Ramos (cell line): ENCODE results near the gene RDH8.
"Not testable (repeated sequence)": the region's sequence is repeated elsewhere in the genome, so short reads cannot be mapped to it uniquely, and the experiment has no call there.

ENCODE experiments used
- in situ Hi-C: fragments of 300-500 bp; cut with MboI; formaldehyde crosslinking; loops from one replicate; pipeline ENCODE4 v1.14.3; 2022; ENCODE audit warnings: low sequenced_read_pairs; ENCODE audit not compliant: unreplicated experiment

The RDH8 gene

DNA sequence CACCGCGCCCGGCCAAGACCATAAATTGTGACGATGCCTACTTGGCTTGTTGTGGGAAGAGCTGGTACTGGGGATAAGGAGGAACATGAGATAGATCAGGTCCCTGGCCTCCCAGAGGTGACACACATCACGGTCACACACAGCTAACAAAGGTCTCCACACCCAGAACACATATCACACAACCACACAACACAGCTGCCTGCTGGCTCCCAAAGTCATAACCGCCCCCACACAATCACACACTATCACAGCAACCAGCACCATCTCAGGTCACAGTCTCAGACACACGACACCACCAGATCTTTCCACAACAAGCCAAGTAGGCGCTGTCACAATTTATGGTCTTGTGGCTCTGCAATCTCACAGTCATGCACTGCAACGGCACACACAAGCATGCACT is 8.7 kb upstream of the RDH8 start:
- in situ Hi-C loops, result no loop called here

DNA sequence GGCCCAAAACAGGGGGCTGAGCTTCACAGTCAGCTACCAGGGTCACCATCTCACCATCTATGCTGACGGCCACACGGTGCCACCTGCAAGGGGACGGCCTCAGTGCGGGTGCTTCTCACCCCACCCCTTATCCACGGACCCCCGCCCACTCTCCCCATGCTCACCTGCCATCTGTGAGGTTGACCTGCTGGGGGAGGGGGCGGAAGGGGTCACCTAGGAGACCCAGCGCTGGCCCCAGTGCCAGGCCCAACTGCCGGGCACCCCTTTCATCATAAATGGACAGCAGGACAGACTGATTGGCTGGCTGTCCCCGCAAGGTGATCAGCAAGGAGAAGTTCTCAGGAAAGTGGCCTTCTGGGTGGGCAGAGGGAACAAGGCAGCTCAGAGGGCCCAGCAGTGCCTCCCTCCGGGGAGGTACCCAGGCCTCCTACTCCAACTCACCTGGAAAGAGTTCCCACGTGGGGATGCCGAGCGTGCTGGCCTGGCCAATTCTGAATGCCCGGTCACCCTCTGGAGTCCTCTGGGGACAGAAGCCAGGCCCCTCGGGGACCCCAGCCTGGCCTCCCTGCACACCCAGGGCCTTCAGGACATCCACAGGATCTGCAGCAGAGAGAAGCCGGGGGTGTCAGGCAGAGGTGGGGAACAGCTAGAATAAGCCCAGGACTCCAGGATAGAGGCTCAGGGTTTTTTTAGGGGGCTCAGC is 7.5 kb upstream of the RDH8 start:
- in situ Hi-C loops, result no loop called here

DNA sequence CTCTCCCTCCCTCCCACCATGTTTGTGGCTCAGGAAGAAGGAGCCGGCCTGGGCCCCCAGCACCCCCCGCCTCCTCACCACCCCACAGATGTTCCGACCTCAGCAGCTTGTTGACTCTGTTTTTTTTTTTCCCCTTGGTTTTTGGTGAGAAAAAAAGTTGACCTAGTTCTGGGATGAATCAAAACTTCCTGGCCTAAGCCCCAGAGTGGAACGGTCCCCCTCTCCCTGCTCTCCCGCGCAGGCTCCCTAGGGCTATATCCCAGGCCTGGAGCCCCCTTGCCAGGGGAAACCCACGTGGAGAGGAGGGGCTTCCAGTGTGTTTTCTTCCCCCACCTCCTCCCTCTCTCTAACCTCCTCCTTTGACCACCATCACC is 7.0 kb upstream of the RDH8 start:
- in situ Hi-C loops, result no loop called here

DNA sequence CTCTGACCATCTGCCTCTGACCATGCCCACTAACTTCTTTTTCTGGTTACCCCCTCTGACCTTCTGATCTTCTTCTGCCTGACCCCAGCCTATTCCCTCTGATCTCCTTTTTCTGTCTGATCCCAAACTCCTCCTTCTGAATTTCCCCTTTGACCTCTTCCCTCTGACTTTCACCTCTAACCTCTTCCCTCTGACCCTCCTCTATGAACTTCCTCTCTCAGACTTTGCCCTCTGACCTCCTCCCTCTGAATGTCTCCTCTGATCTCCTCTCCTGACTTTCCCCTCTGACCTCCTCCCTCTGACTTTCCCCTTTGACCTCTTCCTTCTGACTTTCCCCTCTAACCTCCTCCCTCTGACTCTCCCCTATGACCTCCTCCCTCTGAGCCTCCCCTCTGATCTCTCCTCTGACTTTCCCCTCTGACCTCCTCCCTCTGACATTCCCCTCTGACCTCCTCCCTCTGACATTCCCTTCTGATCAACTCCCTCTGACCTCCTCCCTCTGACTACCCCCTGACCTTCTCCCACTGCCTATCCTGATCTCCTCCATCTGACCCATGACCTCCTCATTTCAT is 6.4 kb upstream of the RDH8 start:
- in situ Hi-C loops, result no loop called here

DNA sequence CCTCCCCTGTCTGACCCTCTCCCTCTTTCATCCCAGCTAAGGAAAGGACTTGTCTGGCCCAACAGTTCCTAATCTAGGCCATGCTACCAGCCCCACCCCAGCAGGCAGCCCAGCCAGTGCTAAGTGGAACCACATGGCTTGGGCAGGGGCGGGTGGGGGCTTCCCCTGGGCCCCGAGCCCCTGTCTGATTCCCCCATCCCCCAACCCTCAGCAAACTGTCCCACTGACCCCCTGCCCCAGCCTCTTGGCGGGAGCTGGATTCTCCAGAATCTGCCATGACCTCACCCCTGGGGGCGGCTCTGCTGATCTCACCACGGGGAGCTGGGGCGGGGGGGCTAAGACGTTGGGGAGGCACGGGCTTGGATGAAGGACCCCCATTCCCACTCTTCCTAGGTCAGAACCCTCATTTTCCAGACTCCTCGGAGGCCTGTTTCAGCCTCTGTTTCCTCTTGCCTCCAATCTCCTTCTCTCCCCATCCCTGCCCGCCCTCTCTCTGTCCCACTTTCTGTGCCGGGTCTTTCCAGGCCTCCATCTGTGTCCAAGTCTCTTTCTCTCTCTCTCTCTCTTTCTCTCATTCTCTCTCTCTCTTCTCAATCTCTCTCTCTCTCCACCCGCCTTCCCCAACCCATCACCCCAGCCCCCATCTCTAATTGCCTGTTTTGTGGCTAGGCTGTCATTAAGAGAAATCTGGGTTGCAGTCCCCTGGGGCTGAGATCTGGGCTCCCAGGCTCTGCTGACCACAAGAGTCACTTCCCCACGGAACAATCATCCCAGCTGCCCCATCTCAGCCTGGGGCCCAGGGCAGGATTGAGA is 5.7 kb upstream of the RDH8 start:
- in situ Hi-C loops, result no loop called here

DNA sequence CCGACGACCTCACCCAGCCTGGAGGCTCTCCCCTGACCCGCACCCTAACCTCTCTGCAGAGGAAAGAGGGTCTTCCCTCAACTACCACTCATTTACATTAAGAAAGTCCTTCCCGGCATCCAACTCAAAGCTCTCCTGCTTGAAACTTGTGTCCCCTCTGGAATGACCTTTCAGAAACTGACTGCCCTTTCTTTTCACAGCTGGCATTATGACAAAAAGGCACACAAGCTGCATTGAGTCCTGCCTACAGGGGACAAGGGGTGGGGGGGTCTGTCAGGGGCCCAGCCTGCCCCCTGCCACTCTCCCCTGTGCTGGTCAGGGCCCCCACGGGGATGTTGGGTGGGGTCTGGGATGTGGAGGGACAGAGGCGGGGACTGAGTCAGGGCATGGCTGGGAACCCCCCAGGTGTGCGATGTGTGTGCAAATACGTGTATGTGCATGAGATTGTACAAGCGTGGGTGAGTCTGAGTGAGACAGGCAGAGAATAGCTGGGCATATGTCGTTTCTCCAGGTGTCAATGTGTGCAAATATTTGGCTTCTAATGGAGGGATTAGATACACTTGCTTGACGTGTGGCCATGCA is 5.0 kb upstream of the RDH8 start:
- in situ Hi-C loops, result no loop called here

DNA sequence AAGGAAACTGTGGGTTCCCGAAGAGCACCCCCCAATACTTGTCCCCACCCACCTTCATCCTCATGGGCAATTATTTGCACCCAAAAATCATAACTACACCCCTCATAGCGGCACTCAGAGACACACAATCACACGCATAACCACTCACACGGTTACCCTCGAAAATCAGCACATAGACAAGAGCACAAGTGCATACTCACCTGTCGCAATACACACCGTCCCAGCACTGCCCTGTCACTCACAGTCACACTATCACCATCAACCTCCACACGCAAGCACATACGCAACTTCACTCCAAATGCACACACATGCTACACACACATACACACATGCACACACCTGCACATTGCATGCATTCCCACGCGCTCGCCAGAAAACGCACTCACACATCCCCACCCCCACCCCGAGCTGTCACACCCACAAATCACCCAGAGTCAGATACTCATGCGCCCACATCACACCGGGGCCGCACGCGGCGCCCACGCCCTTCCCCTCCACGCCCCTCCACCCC is 3.5 kb upstream of the RDH8 start:
- in situ Hi-C loops, result no loop called here

DNA sequence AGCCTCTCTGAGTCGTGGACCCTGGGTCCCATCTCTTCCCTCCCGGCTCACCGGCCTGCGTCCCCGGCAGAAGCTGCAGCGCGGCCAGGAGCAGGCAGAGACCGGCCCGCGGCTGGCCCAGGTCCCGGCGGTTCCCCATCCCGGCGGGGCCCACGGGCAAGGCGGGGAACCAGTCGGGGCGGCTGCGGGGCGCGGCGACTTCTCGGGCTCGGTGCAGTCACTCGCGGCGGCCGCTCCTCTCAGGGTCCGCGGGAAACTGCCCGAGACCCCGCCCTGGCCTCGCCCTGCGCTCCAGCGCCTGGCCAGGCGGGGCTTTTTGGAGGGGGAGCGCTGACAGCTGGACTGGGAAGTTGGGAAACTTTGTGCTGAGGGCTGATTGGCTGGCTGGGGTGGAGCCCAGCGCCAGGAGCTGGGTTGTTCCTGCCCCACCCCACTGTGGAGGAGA is 3.0 kb upstream of the RDH8 start, which contains the start of gene COL5A3:
TSS of gene COL5A3 (minus strand) at position 258 of the 445 bp plus-strand sequence. CDS start at position 139, 119 bp downstream.
- in situ Hi-C loops, result no loop called here

DNA sequence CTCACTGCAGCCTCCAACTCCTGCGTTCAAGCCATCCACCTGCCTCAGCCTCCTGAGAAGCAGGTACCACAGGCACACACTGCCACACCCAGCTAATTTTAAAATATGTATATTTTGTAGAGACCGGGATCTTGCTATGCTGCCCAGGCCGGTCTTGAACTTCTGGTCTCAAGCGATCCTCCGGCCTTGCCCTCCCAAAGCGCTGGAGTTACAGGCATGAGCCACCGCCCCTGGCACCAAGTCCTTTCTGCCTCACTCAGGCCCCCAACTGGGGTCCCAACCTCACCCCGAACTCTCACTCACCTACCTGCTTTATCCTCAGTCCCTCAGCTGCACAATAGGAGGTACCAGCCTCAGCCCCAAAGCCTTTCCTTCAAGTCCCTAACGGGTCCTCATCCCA is 2.3 kb upstream of the RDH8 start:
- in situ Hi-C loops, result no loop called here

DNA sequence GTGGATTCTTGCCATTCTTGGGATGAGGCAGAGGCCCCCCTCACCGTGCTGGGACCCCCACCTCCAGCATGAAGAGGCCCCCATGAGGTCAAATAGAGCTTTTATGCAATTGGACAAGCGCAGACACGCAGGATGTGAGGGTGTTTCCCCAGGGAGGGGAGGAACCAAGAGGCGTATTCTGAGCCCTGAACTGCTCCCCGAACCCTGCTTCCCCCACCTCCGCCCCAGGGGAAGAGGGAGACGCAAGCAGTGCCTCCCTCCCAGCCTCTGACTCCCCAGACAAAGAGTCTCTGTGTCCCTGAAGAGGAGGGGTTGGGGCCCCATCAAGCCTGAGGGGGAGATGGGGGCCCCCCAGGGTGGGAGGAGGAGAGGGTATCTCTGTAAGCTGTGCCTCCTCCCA is 1.3 kb upstream of the RDH8 start:
- in situ Hi-C loops, result no loop called here

DNA sequence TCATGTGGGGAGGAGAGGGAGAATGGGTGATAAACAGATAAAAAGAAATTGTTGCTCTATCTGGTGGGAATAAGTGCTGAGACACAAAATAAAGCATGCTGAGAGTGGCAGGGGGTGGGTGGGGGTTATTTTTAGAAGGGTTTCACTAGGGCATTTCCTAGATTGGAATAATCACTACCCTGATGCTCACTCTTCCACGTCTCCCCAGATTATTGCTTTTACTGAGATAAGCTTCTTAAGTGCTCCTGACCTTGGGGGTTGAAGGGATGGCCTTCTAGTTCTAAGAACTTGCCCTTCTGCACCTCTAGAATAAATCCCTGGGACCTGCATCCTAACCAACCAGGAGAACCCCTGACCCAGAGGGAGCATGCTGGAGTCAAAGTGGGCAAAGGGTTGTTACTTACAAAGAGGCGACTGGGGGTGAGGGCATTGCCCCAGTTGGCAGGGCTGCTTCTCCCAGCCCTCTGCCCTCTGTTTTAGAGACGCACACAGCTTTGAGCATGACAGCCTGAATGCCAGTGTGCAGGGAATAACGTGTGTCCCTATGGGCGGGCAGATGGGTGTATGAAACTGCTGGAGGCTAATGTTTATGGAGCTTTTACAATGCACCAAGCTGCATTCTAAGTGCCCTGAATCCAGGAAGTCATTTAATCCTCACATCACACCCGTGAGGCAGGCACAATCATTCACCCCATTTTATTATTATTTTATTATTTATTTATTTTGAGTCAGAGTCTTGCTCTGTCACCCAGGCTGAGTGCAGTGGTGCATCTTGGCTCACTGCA is 743 bp downstream of the RDH8 start:
- in situ Hi-C loops, result no loop called here

DNA sequence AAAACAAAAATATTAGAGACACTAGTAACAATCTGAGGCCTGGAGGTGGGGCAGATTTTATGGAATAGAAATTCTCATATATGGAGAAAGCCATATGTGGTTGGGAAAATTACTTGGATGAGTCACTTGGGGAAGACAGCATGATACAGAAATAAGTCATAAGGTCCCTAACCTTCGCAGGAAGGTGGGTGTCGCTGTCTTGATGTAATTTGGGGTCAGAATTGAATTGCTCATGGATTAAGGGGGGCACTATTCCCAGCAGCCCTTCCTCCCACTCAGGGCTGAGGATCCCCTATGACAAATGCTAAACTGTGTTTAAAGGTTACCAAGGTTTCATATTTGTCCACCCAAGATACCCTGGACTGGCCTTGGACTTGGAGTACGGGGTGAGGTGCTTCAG is 5.0 kb downstream of the RDH8 start:
- in situ Hi-C loops, result no loop called here

DNA sequence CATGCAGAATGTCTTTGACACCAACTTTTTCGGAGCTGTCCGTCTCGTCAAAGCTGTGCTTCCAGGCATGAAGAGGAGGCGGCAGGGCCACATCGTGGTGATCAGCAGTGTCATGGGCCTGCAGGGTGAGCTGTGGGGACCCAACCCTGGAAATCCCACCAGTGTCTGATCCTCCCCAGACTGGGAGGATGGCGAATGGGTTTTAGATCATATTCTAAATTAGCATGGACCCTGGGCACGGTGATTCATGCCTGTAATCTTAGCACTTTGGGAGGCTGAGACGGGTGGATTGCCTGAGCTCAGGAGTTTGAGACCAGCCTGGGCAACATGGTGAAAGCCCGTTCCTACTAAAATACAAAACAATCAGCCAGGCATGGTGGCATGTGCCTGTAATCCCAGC is 5.5 kb downstream of the RDH8 start:
- in situ Hi-C loops, result no loop called here

DNA sequence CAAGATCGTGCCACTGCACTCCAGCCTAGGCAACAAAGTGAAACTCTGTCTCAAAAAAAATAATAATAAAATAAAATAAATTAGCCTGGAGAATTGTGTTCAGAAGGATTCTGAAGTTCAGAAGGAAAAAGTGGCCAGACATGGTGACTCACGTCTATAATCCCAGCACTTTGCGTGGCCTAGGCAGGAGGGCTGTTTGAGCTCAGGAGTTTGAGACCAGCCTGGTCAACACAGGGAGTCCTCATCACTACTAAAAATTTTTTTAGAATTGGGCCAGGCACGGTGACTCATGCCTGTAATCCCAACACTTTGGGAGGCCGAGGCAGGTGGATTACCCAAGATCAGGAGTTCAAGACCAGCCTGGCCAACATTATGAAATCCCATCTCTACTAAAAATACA is 6.0 kb downstream of the RDH8 start:
- in situ Hi-C loops, result no loop called here

DNA sequence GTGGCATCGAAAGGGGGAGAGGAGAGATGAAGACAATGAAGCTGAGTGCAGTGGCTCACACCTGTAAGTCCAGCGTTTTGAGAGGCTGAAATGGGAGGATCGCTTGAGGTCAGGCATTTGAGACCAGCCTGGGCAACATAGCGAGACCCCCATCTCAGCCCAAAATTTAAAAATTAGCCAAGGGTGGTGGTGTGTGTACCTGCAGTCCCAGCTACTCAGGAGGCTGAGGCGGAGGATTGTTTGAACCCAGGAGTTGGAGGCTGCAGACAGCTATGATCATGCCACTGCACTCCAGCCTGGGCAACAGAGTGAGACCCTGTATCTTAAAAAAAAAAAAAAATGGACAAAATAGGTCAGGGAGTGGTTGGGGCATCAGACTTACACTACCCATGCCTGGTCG is 7.6 kb downstream of the RDH8 start:
- in situ Hi-C loops, result no loop called here

DNA sequence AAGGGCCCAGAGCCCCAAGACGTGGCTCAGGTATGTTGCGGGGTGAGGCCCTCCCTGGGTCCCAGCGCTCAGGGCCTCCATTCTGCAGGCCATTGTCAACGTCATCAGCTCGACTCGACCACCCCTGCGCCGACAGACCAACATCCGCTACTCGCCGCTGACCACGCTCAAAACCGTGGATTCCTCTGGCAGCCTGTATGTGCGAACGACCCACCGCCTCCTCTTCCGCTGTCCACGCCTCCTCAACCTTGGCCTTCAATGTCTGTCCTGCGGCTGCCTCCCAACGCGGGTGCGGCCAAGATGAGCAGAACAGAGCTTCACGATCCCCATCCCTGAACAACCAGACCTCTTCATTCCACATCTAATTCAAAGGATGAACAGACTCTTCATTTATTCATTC is 8.2 kb downstream of the RDH8 start:
- in situ Hi-C loops, result no loop called here

DNA sequence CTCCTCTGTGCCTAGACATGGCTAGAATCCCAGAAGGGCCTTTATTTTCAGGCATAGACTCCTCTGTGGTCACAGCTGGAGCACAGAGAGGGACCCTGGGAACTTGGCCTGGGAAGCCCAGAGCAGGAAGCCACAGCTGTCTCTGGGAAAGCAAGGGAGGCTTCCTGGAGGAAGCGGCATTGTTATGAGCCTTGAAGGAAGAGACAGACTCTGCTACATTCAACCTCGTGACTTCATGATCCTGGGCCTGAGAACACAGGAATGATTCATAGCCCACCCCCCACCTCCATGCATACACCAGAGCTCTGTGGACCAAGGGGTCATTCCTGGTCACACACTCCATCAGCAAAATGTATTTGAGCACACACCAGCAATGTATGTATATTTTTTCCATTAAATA is 8.6 kb downstream of the RDH8 start:
- in situ Hi-C loops, result no loop called here

DNA sequence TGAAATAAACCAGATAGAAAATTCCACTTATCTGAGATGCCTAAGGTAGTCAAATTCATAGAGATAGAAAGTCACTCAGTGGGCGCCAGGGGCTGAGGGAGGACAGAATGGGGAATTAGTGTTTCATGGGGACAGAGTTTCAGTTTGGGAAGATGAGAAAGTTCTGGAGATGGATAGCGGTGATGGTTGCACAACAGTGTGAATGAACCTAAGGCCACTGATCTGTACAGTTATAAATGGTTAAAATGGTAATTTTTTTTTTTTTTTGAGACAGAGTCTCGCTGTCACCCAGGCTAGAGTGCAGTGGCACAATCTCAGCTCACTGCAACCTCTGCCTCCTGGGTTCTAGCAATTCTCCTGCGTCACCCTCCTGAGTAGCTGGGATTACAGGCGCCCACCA is 9.8 kb downstream of the RDH8 start:
- in situ Hi-C loops, result not testable (repeated sequence)

DNA sequence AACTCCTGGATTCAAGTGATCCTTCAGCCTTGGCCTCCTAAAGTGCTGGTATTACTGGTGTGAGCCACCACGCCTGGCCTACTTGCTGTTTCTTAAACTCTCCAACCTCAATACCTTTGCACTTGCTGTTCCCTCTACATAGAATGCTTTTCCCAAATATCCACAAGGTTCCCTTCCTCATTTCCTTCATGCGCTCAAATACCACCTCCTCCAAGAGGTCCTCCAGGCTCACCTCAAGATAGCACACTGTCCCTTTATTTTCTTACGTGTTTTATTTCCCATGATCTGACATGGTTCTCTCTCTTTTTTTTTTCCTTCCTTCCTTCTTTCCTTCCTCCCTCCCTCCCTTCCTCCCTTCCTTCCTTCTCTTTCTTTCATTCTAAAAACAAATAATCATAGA is 13.5 kb downstream of the RDH8 start:
- in situ Hi-C loops, result loop anchor here (5.0 kb wide), 1 partner anchor 94 kb away; no protein-coding TSS in a partner anchor
